Heart right ventricle (tissue), 16 donors: ENCODE measurements around the gene ACSF2. TPM values are rescaled to one million over a fixed set of nuclear protein-coding genes. Genes with fewer than 3 reads are reported as not detected.
"Not testable (repeated sequence)": the region's sequence is repeated elsewhere in the genome, so short reads cannot be mapped to it uniquely, and the experiment has no call there.

Experiments
- ATAC-seq, 8 donors: fragments of 200-7000 bp; cut with Tn5 transposase; one replicate each; pipeline ENCODE4 v1.9.1; 2020; ENCODE audit warnings: mild to moderate bottlenecking in 8 of 8, moderate library complexity in 8 of 8, moderate number of reproducible peaks in 1 of 8
- DNase-seq, 2 donors: peaks; one replicate each; pipeline ENCODE4 v3.0.0-alpha.2; 2020
- H3K27ac ChIP-seq, 10 donors: fragments of 200-600 bp; sonication (generic) in 2 of 10; one replicate each; pipeline versions ENCODE4 v1.5.0 to v1.8.0; 2020 to 2022; ENCODE audit warnings: mild to moderate bottlenecking in 3 of 10
- H3K27me3 ChIP-seq, 7 donors: fragments of 200-600 bp; one replicate each; pipeline ENCODE4 v1.8.0; 2021 to 2022; ENCODE audit warnings: mild to moderate bottlenecking in 2 of 7
- H3K36me3 ChIP-seq, 9 donors: fragments of 200-600 bp; sonication (generic) in 1 of 9; one replicate each; pipeline versions ENCODE4 v1.5.0 to v1.8.0; 2020 to 2022; ENCODE audit warnings: mild to moderate bottlenecking in 2 of 9
- H3K4me1 ChIP-seq, 9 donors: fragments of 200-600 bp; sonication (generic) in 1 of 9; one replicate each; pipeline versions ENCODE4 v1.5.0 to v1.8.0; 2020 to 2022; ENCODE audit warnings: mild to moderate bottlenecking in 4 of 9
- H3K4me3 ChIP-seq, 10 donors: fragments of 200-600 bp; sonication (generic) in 2 of 10; one replicate each; pipeline versions ENCODE4 v1.5.0 to v1.8.0; 2020 to 2022; ENCODE audit warnings: mild to moderate bottlenecking in 7 of 10, moderate library complexity in 2 of 10
- H3K9me3 ChIP-seq, 11 donors: fragments of 200-600 bp in 10 of 11; sonication (generic) in 2 of 11; one replicate each; pipeline versions ENCODE4 v1.5.0 to v1.8.0; 2013 to 2022; ENCODE audit warnings: mild to moderate bottlenecking in 2 of 11, control low read depth in 1 of 11, moderate library complexity in 1 of 11
- WGBS, 2 donors: extraction: QIAGEN DNeasy Blood & Tissue Kit; methylation state at CpG; one replicate each; pipeline ENCODE4 v1.1.7; 2013; ENCODE audit warnings: inconsistent platforms in 1 of 2; 5-methylcytosine and 5-hydroxymethylcytosine counted together
- intact Hi-C, 10 donors: fragments of 100-400 bp; cut with DNase I; formaldehyde crosslinking; loops; one replicate each; pipeline versions ENCODE4 v1.11.1 to v1.14.2; 2022
- polyA plus RNA-seq, 2 donors: library from polyadenylated mRNA; stranded (reverse); fragments of 200-250 nt; gene quantifications; one replicate each; pipeline ENCODE4 v1.2.3, GENCODE V29; 2013
- total RNA-seq, 10 donors: library from RNA; stranded (reverse); fragmentation: NEBNext Ultra II Directional in 3 of 10; extraction: Animal tissue kit (Norgen Biotek cat#: 25700) in 3 of 10; gene quantifications; one replicate each; pipeline versions ENCODE4 v1.2.1 to v1.2.4, GENCODE V29; 2021 to 2023
- TF ChIP-seq, protein P1 (sequence below), 9 donors: fragments of 200-600 bp; sonication (generic) in 2 of 9; IDR thresholded peaks; one replicate each; pipeline versions ENCODE4 v1.5.0 to v1.8.0; 2021 to 2022; ENCODE audit warnings: antibody characterized with exemption in 9 of 9, mild to moderate bottlenecking in 5 of 9, moderate library complexity in 1 of 9
- donor health status: Arrhythmogenic right ventricular cardiomyopathy.
- donor health status: ischemic (EF 13 %, LVEDD 7.1; RV severe dilation, severe dysfunction).
- donor health status: healthy with polysubstance abuse.
- donor health status: DM: no; HTN: yes; CAD: no.
- donor health status: DM: no; HTN: no; CAD: no.
- donor health status: ischemic (EF 25% LVEDD 6.9; RV normal size, moderate dysfunction).
- donor health status: ischemic (EF 25% LVEDD 5.7; RV mildly dilated, moderate dysfunction).
- donor health status: healthy.
- donor health status: DM: yes; HTN: yes; CAD: no.
- donor health status: Ischemic cardiomyopathy.
- donor health status: ischemic (EF 35%, LVEDD 5.7; RV mildly dilated, moderate dysfunction).
- donor health status: nonischemic (EF 11% LVEDD 7.7; RV severe dilation, severe dysfunction).
- donor health status: DM: yes; HTN: yes; CAD: no.
- donor health status: PGD.
- donor health status: ischemic (EF 29% LVEDD 5.4; RV normal size, mild dysfunction).
- donor health status: nonischemic (EF 23%, LVEDD 6.1; RV moderate dilation, normal function).

Gene ACSF2
- total and polyA plus RNA-seq, 12 donors: 7.9 to 45.0 (median 19.7) TPM

DNA sequence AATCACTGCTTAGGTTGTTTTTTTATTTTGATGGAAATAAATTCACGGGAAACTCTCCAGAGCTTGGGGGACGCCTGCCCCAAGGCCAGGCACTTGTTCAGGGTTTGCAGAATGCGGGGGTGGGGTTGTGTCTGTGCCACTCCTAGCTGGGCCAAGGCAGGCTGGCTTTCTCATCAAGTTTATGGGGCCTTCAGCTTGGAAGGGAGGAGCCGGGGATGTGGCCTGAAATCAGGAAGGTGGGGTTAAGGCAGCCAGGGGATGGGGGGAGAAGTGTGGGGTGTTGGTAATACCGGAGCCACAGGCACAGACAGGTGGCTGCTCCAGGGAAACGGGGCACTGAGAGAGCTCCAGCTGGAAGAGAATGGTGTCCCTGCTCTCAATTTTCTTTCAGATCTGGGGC is 44.4 kb downstream of the ACSF2 start:
- TF ChIP-seq, protein P1, sequence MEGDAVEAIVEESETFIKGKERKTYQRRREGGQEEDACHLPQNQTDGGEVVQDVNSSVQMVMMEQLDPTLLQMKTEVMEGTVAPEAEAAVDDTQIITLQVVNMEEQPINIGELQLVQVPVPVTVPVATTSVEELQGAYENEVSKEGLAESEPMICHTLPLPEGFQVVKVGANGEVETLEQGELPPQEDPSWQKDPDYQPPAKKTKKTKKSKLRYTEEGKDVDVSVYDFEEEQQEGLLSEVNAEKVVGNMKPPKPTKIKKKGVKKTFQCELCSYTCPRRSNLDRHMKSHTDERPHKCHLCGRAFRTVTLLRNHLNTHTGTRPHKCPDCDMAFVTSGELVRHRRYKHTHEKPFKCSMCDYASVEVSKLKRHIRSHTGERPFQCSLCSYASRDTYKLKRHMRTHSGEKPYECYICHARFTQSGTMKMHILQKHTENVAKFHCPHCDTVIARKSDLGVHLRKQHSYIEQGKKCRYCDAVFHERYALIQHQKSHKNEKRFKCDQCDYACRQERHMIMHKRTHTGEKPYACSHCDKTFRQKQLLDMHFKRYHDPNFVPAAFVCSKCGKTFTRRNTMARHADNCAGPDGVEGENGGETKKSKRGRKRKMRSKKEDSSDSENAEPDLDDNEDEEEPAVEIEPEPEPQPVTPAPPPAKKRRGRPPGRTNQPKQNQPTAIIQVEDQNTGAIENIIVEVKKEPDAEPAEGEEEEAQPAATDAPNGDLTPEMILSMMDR (IDR thresholded peaks at IDR 0.05): no peak
- DNase-seq (no peak), ATAC-seq (no peak)
- peaks cover 3 to 16% (median 13%) of the 10 kb centered on the region in 9 donors for H3K4me1 ChIP-seq
- intact Hi-C loops: loop anchor here in 2 of 10 donors (10.0 kb wide), 2 partner anchors 106 to 224 kb away; no protein-coding TSS in a partner anchor
- H3K27me3 ChIP-seq: peaks cover 10 to 30% (median 24%) of the 10 kb centered on the region in 7 donors
- H3K4me3 ChIP-seq: no peak overlapping the region
- H3K36me3 ChIP-seq: peaks cover 0 to 15% (median 0%) of the 10 kb centered on the region in 9 donors
- H3K27ac ChIP-seq: no peak overlapping the region
- no peaks in the 10 kb centered on the region for H3K9me3 ChIP-seq
- WGBS, 2 donors: 89% methylated on average over 6 of the region's 6 CpGs

DNA sequence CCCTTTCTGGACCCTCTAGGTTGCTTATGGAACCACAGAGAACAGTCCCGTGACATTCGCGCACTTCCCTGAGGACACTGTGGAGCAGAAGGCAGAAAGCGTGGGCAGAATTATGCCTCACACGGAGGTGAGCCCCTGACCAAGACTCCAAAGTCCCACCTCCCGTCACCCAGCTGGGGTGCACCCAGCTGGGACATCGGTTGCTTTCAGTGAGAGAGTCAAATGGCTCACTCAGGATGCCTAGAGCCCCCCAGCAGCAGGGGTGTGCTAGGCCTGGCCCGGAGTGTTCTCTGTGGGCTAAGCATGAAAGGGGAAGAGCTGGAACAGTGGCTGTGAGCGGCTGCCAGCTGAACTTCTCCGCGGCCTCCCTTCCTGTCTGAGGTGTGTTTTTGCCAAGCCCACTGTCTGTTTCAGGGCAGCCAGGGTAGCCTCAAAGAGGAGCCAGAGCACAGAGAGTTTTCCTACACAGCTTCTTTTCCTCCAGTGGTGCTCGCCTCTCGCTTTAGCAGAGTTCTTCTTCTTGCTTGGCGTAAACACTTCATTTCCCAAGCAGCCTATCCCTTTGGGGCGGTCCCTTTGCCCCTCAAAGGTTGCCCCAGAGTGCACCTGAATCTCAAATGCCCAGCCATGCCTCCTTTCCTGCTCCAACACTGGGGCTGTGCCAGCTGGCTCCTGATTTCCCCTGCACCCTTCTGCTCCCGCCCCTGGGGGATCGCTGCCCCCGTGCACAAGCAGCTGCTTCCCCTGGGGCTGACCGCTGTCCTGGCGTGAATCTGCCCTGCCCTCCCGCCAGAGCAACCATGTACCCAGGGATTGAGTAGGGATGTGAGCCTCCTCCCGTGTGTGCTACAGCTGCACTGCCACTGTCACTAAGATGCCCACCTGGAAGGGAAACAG is 45.2 kb downstream of the ACSF2 start:
- H3K4me1 ChIP-seq: peaks cover 3 to 16% (median 13%) of the 10 kb centered on the region in 9 donors
- no peak for ATAC-seq
- H3K27ac ChIP-seq: no peak overlapping the region
- 83 to 85% methylated on average over 22 of the region's 22 CpGs for WGBS, 2 donors
- TF ChIP-seq, protein P1 (IDR thresholded peaks at IDR 0.05): no peak
- H3K4me3 ChIP-seq: no peak overlapping the region
- no peaks in the 10 kb centered on the region for H3K9me3 ChIP-seq
- H3K36me3 ChIP-seq: peaks cover 0 to 15% (median 0%) of the 10 kb centered on the region in 9 donors
- intact Hi-C loops: loop anchor here in 2 of 10 donors (10.0 kb wide), 2 partner anchors 106 to 224 kb away; no protein-coding TSS in a partner anchor
- H3K27me3 ChIP-seq: peaks cover 10 to 30% (median 25%) of the 10 kb centered on the region in 7 donors
- DNase-seq: no peak

DNA sequence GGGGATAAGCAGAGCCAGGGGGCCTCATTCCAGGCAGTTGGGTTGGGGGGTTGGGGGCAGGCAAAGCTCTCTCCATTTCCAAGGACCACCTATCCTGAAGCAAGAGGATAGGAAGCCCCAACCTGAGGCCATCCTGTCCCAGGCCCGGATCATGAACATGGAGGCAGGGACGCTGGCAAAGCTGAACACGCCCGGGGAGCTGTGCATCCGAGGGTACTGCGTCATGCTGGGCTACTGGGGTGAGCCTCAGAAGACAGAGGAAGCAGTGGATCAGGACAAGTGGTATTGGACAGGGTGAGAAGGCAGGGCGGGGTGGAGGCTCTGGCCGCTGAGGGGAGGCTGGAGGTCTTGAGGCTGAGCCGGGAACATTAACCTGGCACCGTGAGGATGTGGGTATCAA is 46.3 kb downstream of the ACSF2 start:
- H3K4me1 ChIP-seq: peaks cover 3 to 16% (median 13%) of the 10 kb centered on the region in 9 donors
- H3K36me3 ChIP-seq: peaks cover 0 to 15% (median 0%) of the 10 kb centered on the region in 9 donors
- DNase-seq (no peak), ATAC-seq (no peak)
- no peak overlapping the region for H3K27ac ChIP-seq
- H3K27me3 ChIP-seq: peaks cover 10 to 30% (median 22%) of the 10 kb centered on the region in 7 donors
- H3K9me3 ChIP-seq: no peaks in the 10 kb centered on the region
- intact Hi-C loops: loop anchor here in 2 of 10 donors (10.0 kb wide), 2 partner anchors 107 to 223 kb away; no protein-coding TSS in a partner anchor
- TF ChIP-seq, protein P1 (IDR thresholded peaks at IDR 0.05): no peak
- H3K4me3 ChIP-seq: no peak overlapping the region
- 94 to 96% methylated on average over 10 of the region's 10 CpGs for WGBS, 2 donors

DNA sequence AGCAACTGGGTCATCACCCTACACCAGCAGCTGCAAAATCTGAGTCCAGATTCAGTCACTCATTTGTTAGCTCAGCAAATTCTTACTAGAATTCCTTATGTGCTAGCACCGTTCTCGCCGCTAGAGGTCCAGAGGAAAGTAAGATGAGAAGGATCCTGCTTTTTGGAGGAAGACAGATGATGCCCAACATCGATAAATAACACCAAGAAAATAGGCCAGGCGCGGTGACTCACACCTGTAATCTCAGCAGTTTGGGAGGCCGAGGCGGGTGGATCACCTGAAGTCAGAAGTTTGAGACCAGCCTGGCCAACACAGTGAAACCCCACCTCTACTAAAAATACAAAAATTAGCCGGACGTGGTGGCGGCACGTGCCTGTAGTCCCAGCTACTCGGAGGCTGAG is 46.7 kb downstream of the ACSF2 start:
- not testable (repeated sequence) for H3K27ac ChIP-seq, H3K4me3 ChIP-seq, ATAC-seq, DNase-seq, H3K9me3 ChIP-seq
- Histone ChIP-seq H3K36me3 (peaks cover 0 to 15% (median 0%) of the 10 kb centered on the region in 9 donors), H3K4me1 (peaks cover 3 to 16% (median 13%) of the 10 kb centered on the region in 9 donors), H3K27me3 (peaks cover 10 to 27% (median 18%) of the 10 kb centered on the region in 7 donors)
- 92% methylated on average over 13 of the region's 13 CpGs for WGBS, 2 donors
- intact Hi-C loops: loop anchor here in 2 of 10 donors (10.0 kb wide), 2 partner anchors 108 to 222 kb away; no protein-coding TSS in a partner anchor
